HCT116 (cell line): ENCODE data around the gene RNF39. TPM values are rescaled to one million over a fixed set of nuclear protein-coding genes. Genes with fewer than 3 reads are reported as not detected.

Experiments
- ATAC-seq: fragments of 200-7000 bp; cut with Tn5 transposase; 2 replicates; pipeline ENCODE4 v1.9.1; 2020; ENCODE audit warnings: mild to moderate bottlenecking, moderate library complexity
- BruUV-seq: library from RNA; stranded (reverse); fragments of 400-500 nt; replicated peaks from 2 replicates; lab custom pipeline; 2021; lab: Mats Ljungman, UMichigan
- CTCF ChIA-PET: fragments of 300-600 bp; sonication (Branson Sonifier 250); formaldehyde crosslinking; loops from one replicate; lab custom pipeline; 2021; ENCODE audit warnings: antibody characterized with exemption; lab: Charles Lee
- POLR2A ChIA-PET: fragments of 300-600, 350-600 bp; sonication (Branson Sonifier 250); formaldehyde crosslinking; loops from one replicate; lab custom pipeline; 2021; ENCODE audit warnings: antibody characterized with exemption; lab: Charles Lee
- RAD21 ChIA-PET, 2 experiments: fragments of 300-600 bp; sonication (Branson Sonifier 250); formaldehyde crosslinking; loops; one replicate each; lab custom pipeline; 2023; ENCODE audit warnings: low total read pairs in 2 of 2; ENCODE audit not compliant: uncharacterized antibody in 2 of 2, unreplicated experiment in 2 of 2, low non-redundant PET in 1 of 2; lab: Charles Lee
- DNase-seq: peaks from one replicate; pipeline ENCODE4 v3.0.0-alpha.2; 2010; ENCODE audit warnings: low read depth, low spot score
- H2AFZ ChIP-seq: fragments of 200-600 bp; shearing (Covaris generic), sonication (generic); 2 replicates; pipeline ENCODE4 v1.6.1; 2017; ENCODE audit warnings: low read depth, mixed run types, mixed read lengths, antibody characterized with exemption, low read length; ENCODE audit not compliant: poor library complexity, severe bottlenecking
- H3K27ac ChIP-seq: 2 replicates; pipeline ENCODE4 v1.5.1; 2012; ENCODE audit warnings: low read depth, low read length
- H3K27me3 ChIP-seq: fragments of 200-600 bp; sonication (generic); 2 replicates; pipeline ENCODE4 v1.6.1; 2016; ENCODE audit warnings: mixed run types, low read length, mixed read lengths; ENCODE audit not compliant: insufficient read depth
- H3K36me3 ChIP-seq, 2 experiments: fragments of 200-500 bp in 1 of 2; fragments of 200-600 bp in 1 of 2; sonication (Bioruptor generic) in 1 of 2; sonication (generic) in 1 of 2; 2 replicates each; pipeline versions ENCODE4 v1.5.1 to v1.6.1; 2014 to 2016; ENCODE audit warnings: low read length in 2 of 2, inconsistent platforms in 1 of 2, mixed read lengths in 1 of 2, mixed run types in 1 of 2; ENCODE audit not compliant: insufficient read depth in 2 of 2, control insufficient read depth in 1 of 2
- H3K4me1 ChIP-seq, 2 experiments: fragments of 200-600 bp in 1 of 2; sonication (generic) in 1 of 2; 2 replicates each; pipeline versions ENCODE4 v1.5.1 to v1.6.1; 2012 to 2017; ENCODE audit warnings: low read length in 2 of 2, inconsistent platforms in 1 of 2, mild to moderate bottlenecking in 1 of 2, mixed read lengths in 1 of 2, mixed run types in 1 of 2, moderate library complexity in 1 of 2; ENCODE audit not compliant: insufficient read depth in 2 of 2, control insufficient read depth in 1 of 2
- H3K4me2 ChIP-seq: fragments of 200-600 bp; sonication (generic); 2 replicates; pipeline ENCODE4 v1.6.1; 2017; ENCODE audit warnings: mixed run types, low read length, mixed read lengths
- H3K4me3 ChIP-seq, 2 experiments: fragments of 200-600 bp in 1 of 2; sonication (generic) in 1 of 2; replicated peaks in 1 of 2; 2 replicates each; pipeline ENCODE4 v1.5.1; 2011 to 2016; ENCODE audit warnings: low read length in 2 of 2, control low read depth in 1 of 2, low read depth in 1 of 2, mild to moderate bottlenecking in 1 of 2, mixed read lengths in 1 of 2, mixed run types in 1 of 2
- H3K79me2 ChIP-seq: fragments of 200-600 bp; sonication (generic); 2 replicates; pipeline ENCODE4 v1.6.1; 2017; ENCODE audit warnings: mild to moderate bottlenecking, mixed run types, low read length, moderate library complexity, mixed read lengths; ENCODE audit not compliant: insufficient read depth
- H3K9ac ChIP-seq: fragments of 200-600 bp; sonication (generic); 2 replicates; pipeline ENCODE4 v1.6.1; 2016; ENCODE audit warnings: low read length, mixed read lengths
- H3K9me2 ChIP-seq: fragments of 200-600 bp; sonication (generic), shearing (Covaris generic); 2 replicates; pipeline ENCODE4 v1.6.1; 2017; ENCODE audit warnings: mixed run types, mild to moderate bottlenecking, moderate library complexity; ENCODE audit not compliant: insufficient read depth
- H3K9me3 ChIP-seq, 2 experiments: fragments of 200-500 bp in 1 of 2; fragments of 200-600 bp in 1 of 2; sonication (Bioruptor generic) in 1 of 2; sonication (generic) in 1 of 2; 2 replicates each; pipeline ENCODE4 v1.6.1; 2014 to 2017; ENCODE audit warnings: low read length in 2 of 2, mixed read lengths in 2 of 2, inconsistent platforms in 1 of 2, low read depth in 1 of 2, mild to moderate bottlenecking in 1 of 2, mixed run types in 1 of 2, moderate library complexity in 1 of 2; ENCODE audit not compliant: control insufficient read depth in 1 of 2, insufficient read depth in 1 of 2
- H4K20me1 ChIP-seq: fragments of 200-600 bp; sonication (generic), shearing (Covaris generic); 2 replicates; pipeline ENCODE4 v1.6.1; 2017; ENCODE audit warnings: mixed run types, mild to moderate bottlenecking, moderate library complexity; ENCODE audit not compliant: insufficient read depth
- CBX3 ChIP-seq: IDR thresholded peaks from 2 replicates; pipeline ENCODE4 v1.6.1; 2012; ENCODE audit warnings: low read depth
- CEBPB ChIP-seq: IDR thresholded peaks from 2 replicates; pipeline ENCODE4 v1.6.1; 2012; ENCODE audit warnings: low read depth
- ELF1 ChIP-seq: IDR thresholded peaks from 2 replicates; pipeline ENCODE4 v1.6.1; 2012; ENCODE audit warnings: low read depth, borderline replicate concordance
- EZH2 ChIP-seq: fragments of 200-600 bp; sonication (generic); IDR thresholded peaks from 2 replicates; pipeline ENCODE4 v1.6.1; 2017; ENCODE audit warnings: antibody characterized with exemption, mixed run types
- POLR2A ChIP-seq: IDR thresholded peaks from 2 replicates; pipeline ENCODE4 v1.7.0; 2011; ENCODE audit warnings: borderline replicate concordance; ENCODE audit not compliant: insufficient read depth, insufficient read length; ENCODE audit errors: extremely low read depth
- SP1 ChIP-seq: IDR thresholded peaks from 2 replicates; pipeline ENCODE4 v1.6.1; 2012; ENCODE audit warnings: low read depth
- SRF ChIP-seq: IDR thresholded peaks from 2 replicates; pipeline ENCODE4 v1.6.1; 2012; ENCODE audit warnings: low read depth
- TCF7L2 ChIP-seq: IDR thresholded peaks from 2 replicates; pipeline ENCODE4 v1.7.0; 2011; ENCODE audit warnings: borderline replicate concordance, inconsistent platforms; ENCODE audit not compliant: insufficient read depth, insufficient read length; ENCODE audit errors: extremely low read depth
- ZFX ChIP-seq: fragments of 450-650 bp; IDR thresholded peaks from 2 replicates; pipeline ENCODE4 v1.6.1; 2017
- ZNF274 ChIP-seq: fragments of 200-500 bp; sonication (Bioruptor generic); IDR thresholded peaks from 2 replicates; pipeline ENCODE4 v1.6.1; 2014; ENCODE audit warnings: mild to moderate bottlenecking, low read depth, low read length, inconsistent platforms
- intact Hi-C: fragments of 100-400 bp; cut with micrococcal nuclease; formaldehyde crosslinking; loops from 2 replicates; pipeline ENCODE4 v1.10.0; 2022
- total RNA-seq: library from RNA; stranded (reverse); gene quantifications from one replicate; pipeline ENCODE4 v1.2.1, GENCODE V29; 2021; ENCODE audit not compliant: unreplicated experiment
- TF ChIP-seq, protein P1 (sequence below): IDR thresholded peaks from 2 replicates; pipeline ENCODE4 v1.6.1; 2012
- TF ChIP-seq, protein P2 (sequence below): IDR thresholded peaks from 2 replicates; pipeline ENCODE4 v1.6.1; 2012; ENCODE audit warnings: low read depth

The RNF39 gene
- total RNA-seq, 1 experiment from 2014 or later = 0.22 TPM

DNA sequence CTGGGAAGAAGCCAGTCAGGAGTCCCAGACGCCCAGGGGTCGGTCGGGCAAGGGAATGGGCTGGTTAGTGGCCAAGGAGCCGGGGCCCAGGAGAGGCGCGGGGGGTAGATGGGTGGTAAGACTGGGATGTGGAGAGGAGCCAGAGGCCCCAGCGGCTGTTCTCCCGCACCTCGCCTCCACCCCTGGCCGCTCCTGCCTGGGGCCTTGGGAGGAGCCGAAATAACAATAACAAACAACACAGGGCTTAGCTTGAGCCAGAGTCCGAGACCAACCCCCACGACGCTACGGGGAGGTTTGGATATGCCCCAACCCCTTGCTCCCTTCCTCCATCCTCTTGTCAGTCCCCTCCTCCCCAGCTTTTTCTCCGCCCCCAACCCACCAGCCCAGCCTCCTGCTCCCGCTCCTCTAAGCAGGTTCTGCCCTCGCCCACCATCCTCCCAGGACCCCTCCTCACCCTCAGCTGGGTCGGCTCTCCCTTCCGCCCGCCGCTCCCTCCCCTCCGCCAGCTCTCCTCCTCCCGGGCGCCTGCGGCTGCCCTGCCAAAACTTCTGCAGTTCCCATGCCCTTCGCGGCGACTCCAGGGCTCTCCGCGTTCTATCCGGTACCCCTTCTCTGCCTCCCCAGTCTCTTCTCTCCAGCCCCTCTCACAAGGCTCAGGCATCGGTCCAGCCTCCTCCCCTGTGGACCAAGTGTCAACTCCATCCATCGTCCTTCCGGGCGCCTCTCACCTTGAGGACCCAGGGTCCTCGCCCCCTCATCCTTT, 1.1 kb downstream of the RNF39 start:
- Histone ChIP-seq H3K27ac (no peak overlapping the region), H3K9me2 (no peaks in the 10 kb centered on the region), H2AFZ (no peak overlapping the region), H3K4me3 (no peak overlapping the region), H3K9ac (no peak overlapping the region), H4K20me1 (no peaks in the 10 kb centered on the region), H3K36me3 (no peaks in the 10 kb centered on the region), H3K9me3 (no peaks in the 10 kb centered on the region), H3K4me2 (no peak overlapping the region), H3K4me1 (peaks cover 11 to 19% of the 10 kb centered on the region in 2 experiments), H3K27me3 (no peaks in the 10 kb centered on the region), H3K79me2 (no peaks in the 10 kb centered on the region)
- no peak for TF ChIP-seq ZFX
- TF ChIP-seq EZH2 = no peak
- TF ChIP-seq CEBPB = no peak
- TF ChIP-seq, protein P1, sequence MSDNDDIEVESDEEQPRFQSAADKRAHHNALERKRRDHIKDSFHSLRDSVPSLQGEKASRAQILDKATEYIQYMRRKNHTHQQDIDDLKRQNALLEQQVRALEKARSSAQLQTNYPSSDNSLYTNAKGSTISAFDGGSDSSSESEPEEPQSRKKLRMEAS = no peak
- TF ChIP-seq POLR2A = no peak
- TF ChIP-seq SP1 = no peak
- no peak for TF ChIP-seq TCF7L2
- no peak for TF ChIP-seq SRF
- no peak for TF ChIP-seq CBX3
- TF ChIP-seq ZNF274 = no peak
- no peak for TF ChIP-seq ELF1
- TF ChIP-seq, protein P2, sequence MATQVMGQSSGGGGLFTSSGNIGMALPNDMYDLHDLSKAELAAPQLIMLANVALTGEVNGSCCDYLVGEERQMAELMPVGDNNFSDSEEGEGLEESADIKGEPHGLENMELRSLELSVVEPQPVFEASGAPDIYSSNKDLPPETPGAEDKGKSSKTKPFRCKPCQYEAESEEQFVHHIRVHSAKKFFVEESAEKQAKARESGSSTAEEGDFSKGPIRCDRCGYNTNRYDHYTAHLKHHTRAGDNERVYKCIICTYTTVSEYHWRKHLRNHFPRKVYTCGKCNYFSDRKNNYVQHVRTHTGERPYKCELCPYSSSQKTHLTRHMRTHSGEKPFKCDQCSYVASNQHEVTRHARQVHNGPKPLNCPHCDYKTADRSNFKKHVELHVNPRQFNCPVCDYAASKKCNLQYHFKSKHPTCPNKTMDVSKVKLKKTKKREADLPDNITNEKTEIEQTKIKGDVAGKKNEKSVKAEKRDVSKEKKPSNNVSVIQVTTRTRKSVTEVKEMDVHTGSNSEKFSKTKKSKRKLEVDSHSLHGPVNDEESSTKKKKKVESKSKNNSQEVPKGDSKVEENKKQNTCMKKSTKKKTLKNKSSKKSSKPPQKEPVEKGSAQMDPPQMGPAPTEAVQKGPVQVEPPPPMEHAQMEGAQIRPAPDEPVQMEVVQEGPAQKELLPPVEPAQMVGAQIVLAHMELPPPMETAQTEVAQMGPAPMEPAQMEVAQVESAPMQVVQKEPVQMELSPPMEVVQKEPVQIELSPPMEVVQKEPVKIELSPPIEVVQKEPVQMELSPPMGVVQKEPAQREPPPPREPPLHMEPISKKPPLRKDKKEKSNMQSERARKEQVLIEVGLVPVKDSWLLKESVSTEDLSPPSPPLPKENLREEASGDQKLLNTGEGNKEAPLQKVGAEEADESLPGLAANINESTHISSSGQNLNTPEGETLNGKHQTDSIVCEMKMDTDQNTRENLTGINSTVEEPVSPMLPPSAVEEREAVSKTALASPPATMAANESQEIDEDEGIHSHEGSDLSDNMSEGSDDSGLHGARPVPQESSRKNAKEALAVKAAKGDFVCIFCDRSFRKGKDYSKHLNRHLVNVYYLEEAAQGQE = no peak
- RAD21 ChIA-PET = no interaction called here
- intact Hi-C loops = no loop called here
- POLR2A ChIA-PET = no interaction called here
- no TSS peak for BruUV-seq
- ATAC-seq (no peak), DNase-seq (no peak)
- CTCF ChIA-PET = no interaction called here
